H9 (cell line): Measurements from ENCODE around the gene TMCC2. TPM values are rescaled to one million over a fixed set of nuclear protein-coding genes. Genes with fewer than 3 reads are reported as not detected.

Source experiments
- DNase-seq: peaks from one replicate; pipeline ENCODE4 v3.0.0-alpha.2; 2017
- H2AFZ ChIP-seq: one replicate; pipeline ENCODE4 v1.6.1; 2013; ENCODE audit warnings: mild to moderate bottlenecking, low read length, control low read depth, moderate library complexity
- H2AK5ac ChIP-seq: 2 replicates; pipeline ENCODE4 v1.6.1; 2013; ENCODE audit warnings: low read length, control low read depth, mixed read lengths; ENCODE audit not compliant: insufficient read length
- H2BK120ac ChIP-seq: one replicate; pipeline ENCODE4 v1.6.1; 2013; ENCODE audit warnings: low read depth, mild to moderate bottlenecking, low read length, control low read depth, inconsistent platforms; ENCODE audit not compliant: poor library complexity, severe bottlenecking
- H2BK12ac ChIP-seq: 2 replicates; pipeline ENCODE4 v1.6.1; 2013; ENCODE audit warnings: low read length, control low read depth, mixed read lengths, low read depth; ENCODE audit not compliant: insufficient read length
- H2BK15ac ChIP-seq: 2 replicates; pipeline ENCODE4 v1.6.1; 2013; ENCODE audit warnings: low read depth, low read length, control low read depth
- H2BK20ac ChIP-seq: one replicate; pipeline ENCODE4 v1.6.1; 2013; ENCODE audit warnings: low read depth, mild to moderate bottlenecking, low read length, control low read depth, inconsistent platforms; ENCODE audit not compliant: poor library complexity, severe bottlenecking
- H2BK5ac ChIP-seq: 2 replicates; pipeline ENCODE4 v1.6.1; 2013; ENCODE audit warnings: low read length, control low read depth, mixed read lengths; ENCODE audit not compliant: insufficient read length
- H3K14ac ChIP-seq: 2 replicates; pipeline ENCODE4 v1.6.1; 2013; ENCODE audit warnings: low read length, control low read depth; ENCODE audit not compliant: insufficient read depth
- H3K18ac ChIP-seq: 2 replicates; pipeline ENCODE4 v1.6.1; 2013; ENCODE audit warnings: low read depth, mild to moderate bottlenecking, mixed read lengths, low read length, control low read depth; ENCODE audit not compliant: insufficient read length
- H3K23ac ChIP-seq: 2 replicates; pipeline ENCODE4 v1.6.1; 2013; ENCODE audit warnings: low read length, control low read depth, mixed read lengths, low read depth; ENCODE audit not compliant: insufficient read length
- H3K23me2 ChIP-seq: 2 replicates; pipeline ENCODE4 v1.6.1; 2013; ENCODE audit warnings: low read depth, mild to moderate bottlenecking, mixed read lengths, low read length, control low read depth; ENCODE audit not compliant: insufficient read length, poor library complexity, severe bottlenecking
- H3K27ac ChIP-seq: 2 replicates; pipeline ENCODE4 v1.5.1; 2013; ENCODE audit warnings: low read length, control low read depth, mixed read lengths, low read depth; ENCODE audit not compliant: insufficient read length
- H3K27me3 ChIP-seq: 2 replicates; pipeline ENCODE4 v1.6.1; 2013; ENCODE audit warnings: low read length, control low read depth, inconsistent platforms; ENCODE audit not compliant: insufficient read depth
- H3K4ac ChIP-seq: 2 replicates; pipeline ENCODE4 v1.6.1; 2013; ENCODE audit warnings: low read depth, mild to moderate bottlenecking, control low read depth, inconsistent platforms, low read length, moderate library complexity
- H3K4me1 ChIP-seq: 2 replicates; pipeline ENCODE4 v1.6.1; 2013; ENCODE audit warnings: low read length, control low read depth, inconsistent platforms; ENCODE audit not compliant: insufficient read depth
- H3K4me2 ChIP-seq: 2 replicates; pipeline ENCODE4 v1.6.1; 2013; ENCODE audit warnings: low read length, control low read depth, mixed read lengths; ENCODE audit not compliant: insufficient read length, insufficient read depth
- H3K56ac ChIP-seq: 2 replicates; pipeline ENCODE4 v1.6.1; 2013; ENCODE audit warnings: low read depth, mild to moderate bottlenecking, mixed read lengths, low read length, control low read depth; ENCODE audit not compliant: insufficient read length
- H3K79me1 ChIP-seq: 2 replicates; pipeline ENCODE4 v1.6.1; 2013; ENCODE audit warnings: low read depth, mild to moderate bottlenecking, moderate library complexity, low read length, control low read depth, inconsistent platforms; ENCODE audit not compliant: insufficient read depth, poor library complexity, severe bottlenecking
- H3K79me2 ChIP-seq: 2 replicates; pipeline ENCODE4 v1.6.1; 2013; ENCODE audit warnings: low read length, control low read depth, inconsistent platforms; ENCODE audit not compliant: insufficient read depth
- H3K9ac ChIP-seq: 2 replicates; pipeline ENCODE4 v1.6.1; 2013; ENCODE audit warnings: low read length, control low read depth, mixed read lengths; ENCODE audit not compliant: insufficient read length; ENCODE audit errors: extremely low read depth
- H3K9me3 ChIP-seq: one replicate; pipeline ENCODE4 v1.6.1; 2013; ENCODE audit warnings: low read depth, low read length, inconsistent platforms; ENCODE audit not compliant: control insufficient read depth
- H3T11ph ChIP-seq: one replicate; pipeline ENCODE4 v1.6.1; 2013; ENCODE audit warnings: mild to moderate bottlenecking, low read length, control low read depth, inconsistent platforms
- H4K20me1 ChIP-seq: one replicate; pipeline ENCODE4 v1.6.1; 2013; ENCODE audit not compliant: control insufficient read depth, insufficient read length, insufficient read depth
- H4K5ac ChIP-seq: 2 replicates; pipeline ENCODE4 v1.6.1; 2013; ENCODE audit warnings: low read depth, mild to moderate bottlenecking, mixed read lengths, low read length, control low read depth; ENCODE audit not compliant: insufficient read length
- H4K8ac ChIP-seq: replicated peaks from 2 replicates; pipeline ENCODE4 v1.6.1; 2013; ENCODE audit warnings: low read length, control low read depth, mixed read lengths, low read depth; ENCODE audit not compliant: insufficient read length
- H4K91ac ChIP-seq: 2 replicates; pipeline ENCODE4 v1.6.1; 2013; ENCODE audit warnings: low read depth, mild to moderate bottlenecking, moderate library complexity, mixed read lengths, low read length, control low read depth; ENCODE audit not compliant: insufficient read length
- H3K27ac Mint-ChIP-seq, 3 experiments: 2 replicates in 2 of 3; 3 replicates in 1 of 3; pipeline ENCODE4 v1.8.0; 2020 to 2021; ENCODE audit warnings: mixed read lengths in 3 of 3, mild to moderate bottlenecking in 1 of 3, moderate library complexity in 1 of 3
- H3K27me3 Mint-ChIP-seq: 2 replicates; pipeline ENCODE4 v1.8.0; 2021; ENCODE audit warnings: low read depth, mild to moderate bottlenecking, moderate library complexity, mixed read lengths
- H3K36me3 Mint-ChIP-seq, 3 experiments: 2 replicates in 2 of 3; 3 replicates in 1 of 3; pipeline ENCODE4 v1.8.0; 2020 to 2021; ENCODE audit warnings: low read depth in 3 of 3, mixed read lengths in 3 of 3; ENCODE audit not compliant: insufficient read depth in 1 of 3
- H3K4me1 Mint-ChIP-seq, 2 experiments: 2 replicates each; pipeline ENCODE4 v1.8.0; 2020; ENCODE audit warnings: mixed read lengths in 2 of 2
- H3K4me3 Mint-ChIP-seq, 2 experiments: 2 replicates in 1 of 2; 3 replicates in 1 of 2; pipeline ENCODE4 v1.8.0; 2020 to 2021; ENCODE audit warnings: mild to moderate bottlenecking in 2 of 2, mixed read lengths in 2 of 2, moderate library complexity in 1 of 2
- H3K9me3 Mint-ChIP-seq, 2 experiments: 2 replicates in 1 of 2; 3 replicates in 1 of 2; pipeline ENCODE4 v1.8.0; 2020; ENCODE audit warnings: mild to moderate bottlenecking in 2 of 2, mixed read lengths in 2 of 2, moderate library complexity in 1 of 2
- WGBS: extraction: QIAGEN DNeasy Blood & Tissue Kit; methylation state at CpG from one replicate; pipeline ENCODE4 v1.1.7; 2013; ENCODE audit warnings: missing lambda C conversion rate, low lambda C conversion rate, mixed read lengths; ENCODE audit not compliant: insufficient read length; ENCODE audit errors: extremely low coverage; 5-methylcytosine and 5-hydroxymethylcytosine counted together
- total RNA-seq: library from RNA; stranded (reverse); gene quantifications from 2 replicates; pipeline ENCODE4 v1.2.1, GENCODE V29; 2021
- TF ChIP-seq, protein P1 (sequence below): fragments of 200-600 bp; sonication (generic); conservative IDR thresholded peaks from 3 replicates; pipeline ENCODE4 v1.8.0; 2021; ENCODE audit warnings: antibody characterized with exemption, mild to moderate bottlenecking

The TMCC2 gene
- total RNA-seq, 1 experiment from 2014 or later, result 11.7 TPM

DNA sequence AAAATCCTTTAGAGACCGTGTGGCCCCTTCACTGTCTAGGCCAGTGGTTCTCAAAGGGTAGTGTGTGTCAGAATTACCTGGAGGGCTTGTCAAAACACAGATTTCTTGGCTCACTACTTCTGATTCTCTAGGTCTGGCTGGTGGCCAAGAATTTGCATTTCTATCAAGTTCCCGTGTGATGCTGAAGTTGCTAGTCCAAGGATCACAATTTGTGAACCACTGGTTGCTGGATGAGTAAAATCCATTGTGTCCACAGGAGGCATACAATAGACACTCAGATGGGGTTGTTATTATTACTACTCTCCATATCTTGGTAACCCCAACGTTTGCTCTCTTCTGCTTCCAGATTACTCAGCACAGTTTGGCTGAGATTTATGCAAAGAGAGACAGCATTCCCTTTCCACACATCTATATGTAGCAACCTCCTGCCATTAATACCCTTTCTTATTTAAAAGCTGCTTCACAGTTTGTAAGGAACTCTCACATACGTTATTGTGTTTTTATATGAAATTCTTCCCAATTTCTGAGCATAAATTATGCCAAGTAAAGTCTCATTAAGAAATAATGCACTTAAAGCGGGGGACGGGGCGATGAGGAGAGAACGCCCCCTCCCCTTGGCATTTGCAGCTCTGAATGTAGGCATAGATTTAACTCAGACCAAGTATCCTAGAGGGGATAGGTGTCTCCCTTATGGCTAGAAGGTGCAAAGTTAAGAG lies 720 bp upstream of the TMCC2 start:
- H2BK15ac ChIP-seq, result no peak overlapping the region
- Mint-ChIP-seq H3K9me3 (no peaks in the 10 kb centered on the region; a peak in 1 of 5 replicates), H3K4me1 (peaks cover 33 to 38% of the 10 kb centered on the region in 2 experiments), H3K36me3 (no peaks in the 10 kb centered on the region), H3K4me3 (peak overlapping the region; percentile 68 to 83), H3K27ac (peak overlapping the region; percentile 0 to 67 (median 8); a peak in 4 of 7 replicates), H3K27me3 (peaks cover 20% of the 10 kb centered on the region)
- no peaks in the 10 kb centered on the region for H3K27me3 ChIP-seq
- no peak overlapping the region for H3K18ac ChIP-seq
- H3K4ac ChIP-seq, result no peak overlapping the region
- no peak overlapping the region for H3K27ac ChIP-seq
- peaks cover 14% of the 10 kb centered on the region for H3K23me2 ChIP-seq
- no peak overlapping the region for H3K23ac ChIP-seq
- no peak overlapping the region for H3T11ph ChIP-seq
- H3K79me1 ChIP-seq, result no peaks in the 10 kb centered on the region
- no peak overlapping the region for H3K56ac ChIP-seq
- H3K14ac ChIP-seq, result no peak overlapping the region
- H3K4me1 ChIP-seq, result peaks cover 9% of the 10 kb centered on the region
- peak overlapping the region; percentile 59 for H3K4me2 ChIP-seq
- H4K91ac ChIP-seq, result no peak overlapping the region
- no peak overlapping the region for H4K5ac ChIP-seq
- no peak overlapping the region for H2BK120ac ChIP-seq
- H4K20me1 ChIP-seq, result no peaks in the 10 kb centered on the region
- H2BK20ac ChIP-seq, result no peak overlapping the region
- H4K8ac ChIP-seq, result no peak overlapping the region
- H3K9me3 ChIP-seq, result no peaks in the 10 kb centered on the region
- no peak for DNase-seq
- no peak overlapping the region for H2AFZ ChIP-seq
- no CpG with 5 or more reads among the region's 8 CpGs for WGBS
- TF ChIP-seq, protein P1, sequence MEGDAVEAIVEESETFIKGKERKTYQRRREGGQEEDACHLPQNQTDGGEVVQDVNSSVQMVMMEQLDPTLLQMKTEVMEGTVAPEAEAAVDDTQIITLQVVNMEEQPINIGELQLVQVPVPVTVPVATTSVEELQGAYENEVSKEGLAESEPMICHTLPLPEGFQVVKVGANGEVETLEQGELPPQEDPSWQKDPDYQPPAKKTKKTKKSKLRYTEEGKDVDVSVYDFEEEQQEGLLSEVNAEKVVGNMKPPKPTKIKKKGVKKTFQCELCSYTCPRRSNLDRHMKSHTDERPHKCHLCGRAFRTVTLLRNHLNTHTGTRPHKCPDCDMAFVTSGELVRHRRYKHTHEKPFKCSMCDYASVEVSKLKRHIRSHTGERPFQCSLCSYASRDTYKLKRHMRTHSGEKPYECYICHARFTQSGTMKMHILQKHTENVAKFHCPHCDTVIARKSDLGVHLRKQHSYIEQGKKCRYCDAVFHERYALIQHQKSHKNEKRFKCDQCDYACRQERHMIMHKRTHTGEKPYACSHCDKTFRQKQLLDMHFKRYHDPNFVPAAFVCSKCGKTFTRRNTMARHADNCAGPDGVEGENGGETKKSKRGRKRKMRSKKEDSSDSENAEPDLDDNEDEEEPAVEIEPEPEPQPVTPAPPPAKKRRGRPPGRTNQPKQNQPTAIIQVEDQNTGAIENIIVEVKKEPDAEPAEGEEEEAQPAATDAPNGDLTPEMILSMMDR, result no peak
- no peak overlapping the region for H2BK5ac ChIP-seq
- H2AK5ac ChIP-seq, result no peak overlapping the region
- no peaks in the 10 kb centered on the region for H3K79me2 ChIP-seq
- no peak overlapping the region for H2BK12ac ChIP-seq
- no peak overlapping the region for H3K9ac ChIP-seq
